Left kidney (tissue), 2 donors: ENCODE measurements around the gene ERCC4. TPM values are rescaled to one million over a fixed set of nuclear protein-coding genes. Genes with fewer than 3 reads are reported as not detected.

Experiments used
- DNase-seq: peaks from one replicate; pipeline ENCODE4 v3.0.0-alpha.2; 2013
- polyA plus RNA-seq: library from polyadenylated mRNA; unstranded; fragments of 120-200 nt; gene quantifications from one replicate; pipeline ENCODE4 v1.2.1, GENCODE V29; 2013; ENCODE audit not compliant: insufficient read length

Gene ERCC4
- polyA plus RNA-seq, 1 donor, result 21.4 TPM

- DNase-seq, result no peak
Measured at GRCh38 chr16:13994239-13995106, 74.5 kb downstream of the ERCC4 start.

GRCh38 chr16:13995194-13995593, 75.2 kb downstream of the ERCC4 start:
- no peak for DNase-seq

- DNase-seq, result no peak
Measured at GRCh38 chr16:13996778-13997288, 76.9 kb downstream of the ERCC4 start.

GRCh38 chr16:13997526-13997925, 77.6 kb downstream of the ERCC4 start:
- DNase-seq, result no peak

- DNase-seq, result no peak
Measured at GRCh38 chr16:13997933-13998332, 78.0 kb downstream of the ERCC4 start.

- no peak for DNase-seq
Measured at GRCh38 chr16:13999071-13999894, 79.3 kb downstream of the ERCC4 start.

- DNase-seq, result no peak
Measured at GRCh38 chr16:13999895-14000425, 80.0 kb downstream of the ERCC4 start.

GRCh38 chr16:14001521-14001920, 81.6 kb downstream of the ERCC4 start:
- DNase-seq, result no peak

Other genes starting within 250 kb of the ERCC4 start
- 47.4 TPM for gene MRTFB, start 151.2 kb downstream of the ERCC4 start, polyA plus RNA-seq